Neural progenitor cell (in vitro differentiated cells): ENCODE measurements around the gene MT1G. TPM values are rescaled to one million over a fixed set of nuclear protein-coding genes. Genes with fewer than 3 reads are reported as not detected.

Source experiments
- DNase-seq: peaks from one replicate; pipeline ENCODE4 v3.0.0-alpha.2; 2016; ENCODE audit warnings: low spot score
- H2AFZ ChIP-seq: fragments of 200-600 bp; sonication (generic); replicated peaks from 2 replicates; pipeline ENCODE4 v1.6.1; 2016; ENCODE audit warnings: antibody characterized with exemption
- H3F3A ChIP-seq: fragments of 200-600 bp; sonication (generic); 2 replicates; pipeline ENCODE4 v1.6.1; 2016; ENCODE audit warnings: antibody characterized with exemption, low read depth
- H3K27ac ChIP-seq: fragments of 200-600 bp; sonication (generic); 2 replicates; pipeline ENCODE4 v1.5.1; 2016; ENCODE audit warnings: mild to moderate bottlenecking
- H3K27me3 ChIP-seq: fragments of 200-600 bp; sonication (generic); 2 replicates; pipeline ENCODE4 v1.6.1; 2016; ENCODE audit warnings: mild to moderate bottlenecking, moderate library complexity
- H3K36me3 ChIP-seq: fragments of 200-600 bp; sonication (generic); 2 replicates; pipeline ENCODE4 v1.5.1; 2016
- H3K4me1 ChIP-seq: fragments of 200-600 bp; sonication (generic); 2 replicates; pipeline ENCODE4 v1.6.1; 2016; ENCODE audit warnings: mixed run types
- H3K4me2 ChIP-seq: fragments of 200-600 bp; sonication (generic); 2 replicates; pipeline ENCODE4 v1.6.1; 2016
- H3K4me3 ChIP-seq: fragments of 200-600 bp; sonication (generic); 2 replicates; pipeline ENCODE4 v1.5.1; 2016
- H3K79me2 ChIP-seq: fragments of 200-600 bp; sonication (generic); 2 replicates; pipeline ENCODE4 v1.6.1; 2016; ENCODE audit warnings: low read depth
- H3K9ac ChIP-seq: fragments of 200-600 bp; sonication (generic); 2 replicates; pipeline ENCODE4 v1.6.1; 2016
- H3K9me3 ChIP-seq: fragments of 200-600 bp; sonication (generic); 2 replicates; pipeline ENCODE4 v1.5.1; 2016; ENCODE audit warnings: low read depth
- H4K20me1 ChIP-seq: fragments of 200-600 bp; sonication (generic); 2 replicates; pipeline ENCODE4 v1.6.1; 2016; ENCODE audit warnings: low read depth
- H3K27ac Mint-ChIP-seq: 3 replicates; pipeline ENCODE4 v1.8.0; 2021; ENCODE audit warnings: mixed read lengths
- H3K27me3 Mint-ChIP-seq: 2 replicates; pipeline ENCODE4 v1.8.0; 2022; ENCODE audit warnings: low read depth, mild to moderate bottlenecking, inconsistent platforms, moderate library complexity, mixed read lengths; ENCODE audit not compliant: insufficient read depth
- H3K36me3 Mint-ChIP-seq: 3 replicates; pipeline ENCODE4 v1.8.0; 2021; ENCODE audit warnings: mixed read lengths
- H3K4me1 Mint-ChIP-seq: 3 replicates; pipeline ENCODE4 v1.8.0; 2021; ENCODE audit warnings: mixed read lengths
- H3K4me3 Mint-ChIP-seq: 3 replicates; pipeline ENCODE4 v1.8.0; 2021; ENCODE audit warnings: mild to moderate bottlenecking, moderate library complexity, mixed read lengths
- H3K9me3 Mint-ChIP-seq: 3 replicates; pipeline ENCODE4 v1.8.0; 2020; ENCODE audit warnings: mixed read lengths
- EZH2 ChIP-seq: fragments of 200-600 bp; sonication (generic); IDR thresholded peaks from 2 replicates; pipeline ENCODE4 v1.6.1; 2017; ENCODE audit warnings: antibody characterized with exemption, mild to moderate bottlenecking, moderate library complexity
- EZH2phosphoT487 ChIP-seq: fragments of 200-600 bp; sonication (generic); IDR thresholded peaks from 2 replicates; pipeline ENCODE4 v1.6.1; 2017; ENCODE audit warnings: antibody characterized with exemption
- total RNA-seq: library from RNA; depleted of rRNA; stranded (reverse); fragments of >200 nt; gene quantifications from 2 replicates; pipeline ENCODE4 v1.2.3, GENCODE V29; 2015; ENCODE audit warnings: low replicate concordance
- TF ChIP-seq, protein P1 (sequence below): fragments of 200-600 bp; sonication (generic); IDR thresholded peaks from 2 replicates; pipeline ENCODE4 v1.5.1; 2017; ENCODE audit warnings: antibody characterized with exemption, mild to moderate bottlenecking

MT1G gene
- total RNA-seq, 1 donor from 2014 or later: not detected

DNA sequence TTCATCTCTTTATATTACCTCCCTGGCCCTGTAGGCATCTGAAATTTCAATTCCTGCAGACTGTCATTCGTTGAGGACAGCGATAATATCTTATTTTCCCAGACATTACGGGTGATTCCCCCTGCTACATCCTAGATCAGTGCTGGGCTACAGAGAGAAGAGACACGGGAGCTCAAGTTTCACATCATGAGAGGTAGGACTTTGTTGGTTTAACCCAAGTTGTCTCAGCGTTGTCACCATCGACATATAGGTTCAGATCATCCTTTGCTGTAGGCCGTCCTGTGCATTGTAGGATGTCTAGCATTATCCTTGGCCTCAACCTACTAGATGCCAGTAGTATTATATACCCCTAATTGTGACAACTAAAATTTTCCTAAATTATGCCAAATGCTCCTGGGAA lies 33.7 kb upstream of the MT1G start:
- Histone ChIP-seq H3K4me1 (no peaks in the 10 kb centered on the region), H4K20me1 (no peaks in the 10 kb centered on the region), H3K9me3 (no peaks in the 10 kb centered on the region), H2AFZ (no peak overlapping the region), H3K4me2 (no peak overlapping the region), H3F3A (no peaks in the 10 kb centered on the region), H3K79me2 (no peaks in the 10 kb centered on the region), H3K4me3 (no peak overlapping the region), H3K9ac (no peak overlapping the region), H3K27ac (no peak overlapping the region), H3K27me3 (no peaks in the 10 kb centered on the region), H3K36me3 (no peaks in the 10 kb centered on the region)
- Mint-ChIP-seq H3K4me3 (no peak overlapping the region), H3K9me3 (peaks cover 9% of the 10 kb centered on the region), H3K27ac (no peak overlapping the region), H3K4me1 (peaks cover 5% of the 10 kb centered on the region), H3K36me3 (no peaks in the 10 kb centered on the region), H3K27me3 (peaks cover 4% of the 10 kb centered on the region)
- DNase-seq: no peak
- TF ChIP-seq EZH2phosphoT487: no peak
- TF ChIP-seq, protein P1, sequence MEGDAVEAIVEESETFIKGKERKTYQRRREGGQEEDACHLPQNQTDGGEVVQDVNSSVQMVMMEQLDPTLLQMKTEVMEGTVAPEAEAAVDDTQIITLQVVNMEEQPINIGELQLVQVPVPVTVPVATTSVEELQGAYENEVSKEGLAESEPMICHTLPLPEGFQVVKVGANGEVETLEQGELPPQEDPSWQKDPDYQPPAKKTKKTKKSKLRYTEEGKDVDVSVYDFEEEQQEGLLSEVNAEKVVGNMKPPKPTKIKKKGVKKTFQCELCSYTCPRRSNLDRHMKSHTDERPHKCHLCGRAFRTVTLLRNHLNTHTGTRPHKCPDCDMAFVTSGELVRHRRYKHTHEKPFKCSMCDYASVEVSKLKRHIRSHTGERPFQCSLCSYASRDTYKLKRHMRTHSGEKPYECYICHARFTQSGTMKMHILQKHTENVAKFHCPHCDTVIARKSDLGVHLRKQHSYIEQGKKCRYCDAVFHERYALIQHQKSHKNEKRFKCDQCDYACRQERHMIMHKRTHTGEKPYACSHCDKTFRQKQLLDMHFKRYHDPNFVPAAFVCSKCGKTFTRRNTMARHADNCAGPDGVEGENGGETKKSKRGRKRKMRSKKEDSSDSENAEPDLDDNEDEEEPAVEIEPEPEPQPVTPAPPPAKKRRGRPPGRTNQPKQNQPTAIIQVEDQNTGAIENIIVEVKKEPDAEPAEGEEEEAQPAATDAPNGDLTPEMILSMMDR: no peak
- TF ChIP-seq EZH2: peak; percentile 11

DNA sequence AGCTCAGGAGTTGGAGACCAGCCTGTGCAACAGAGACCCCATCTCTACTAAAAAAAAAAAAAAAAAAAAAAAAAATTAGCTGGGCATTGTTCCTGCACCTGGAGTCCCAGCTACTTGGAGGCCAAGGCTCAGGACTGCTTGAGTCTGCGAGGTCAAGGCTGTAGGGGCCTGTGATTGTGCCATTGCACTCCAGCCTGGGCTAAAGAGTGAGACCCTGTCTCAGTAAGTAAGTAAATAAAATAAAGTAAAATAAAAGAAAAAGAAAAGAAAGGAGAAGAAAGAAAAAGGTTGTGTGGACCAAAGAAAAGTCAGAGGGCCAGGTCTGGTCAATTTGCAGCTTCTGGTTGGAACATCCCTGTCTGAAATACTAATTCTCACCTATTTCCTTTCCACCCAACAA lies 32.8 kb upstream of the MT1G start:
- TF ChIP-seq, protein P1: no peak
- TF ChIP-seq EZH2phosphoT487: no peak
- no peak for TF ChIP-seq EZH2
- H3K79me2 ChIP-seq: no peaks in the 10 kb centered on the region
- no peaks in the 10 kb centered on the region for H4K20me1 ChIP-seq
- H3K4me1 Mint-ChIP-seq: peaks cover 5% of the 10 kb centered on the region
- H3K4me1 ChIP-seq: no peaks in the 10 kb centered on the region
- no peak overlapping the region for H3K4me3 Mint-ChIP-seq
- H3K9me3 Mint-ChIP-seq: peaks cover 11% of the 10 kb centered on the region
- no peak overlapping the region for H3K27ac ChIP-seq
- H3K9ac ChIP-seq: no peak overlapping the region
- H3K27ac Mint-ChIP-seq: no peak overlapping the region
- no peaks in the 10 kb centered on the region for H3K27me3 ChIP-seq
- no peaks in the 10 kb centered on the region for H3F3A ChIP-seq
- no peak for DNase-seq
- no peak overlapping the region for H3K4me2 ChIP-seq
- no peak overlapping the region for H2AFZ ChIP-seq
- H3K4me3 ChIP-seq: no peak overlapping the region
- no peaks in the 10 kb centered on the region for H3K9me3 ChIP-seq
- H3K36me3 ChIP-seq: no peaks in the 10 kb centered on the region
- H3K36me3 Mint-ChIP-seq: no peaks in the 10 kb centered on the region
- peaks cover 5% of the 10 kb centered on the region for H3K27me3 Mint-ChIP-seq

DNA sequence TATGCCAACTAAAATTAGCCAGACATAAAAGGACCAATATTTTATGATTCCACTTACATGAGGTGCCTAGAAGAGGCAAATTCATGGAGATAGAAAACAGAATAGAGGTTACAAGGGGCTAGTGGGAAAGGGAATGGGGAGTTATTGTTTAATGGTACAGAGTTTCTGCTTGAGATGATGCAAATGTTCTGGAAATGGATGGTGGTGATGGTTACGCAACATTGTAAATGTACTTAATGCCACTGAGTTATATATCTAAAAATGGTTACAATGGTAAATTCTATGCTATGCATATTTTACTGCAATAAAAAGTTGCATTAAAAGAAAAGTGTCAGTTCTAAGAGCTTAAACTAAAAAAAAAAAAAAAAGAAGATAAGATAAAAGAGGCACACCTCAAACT lies 32.3 kb upstream of the MT1G start:
- Mint-ChIP-seq H3K9me3 (peaks cover 11% of the 10 kb centered on the region), H3K4me3 (no peak overlapping the region), H3K27ac (no peak overlapping the region), H3K27me3 (peaks cover 7% of the 10 kb centered on the region), H3K4me1 (peaks cover 5% of the 10 kb centered on the region), H3K36me3 (no peaks in the 10 kb centered on the region)
- Histone ChIP-seq H3K27ac (no peak overlapping the region), H3K27me3 (no peaks in the 10 kb centered on the region), H3K9ac (no peak overlapping the region), H3K4me1 (no peaks in the 10 kb centered on the region), H3F3A (no peaks in the 10 kb centered on the region), H3K4me3 (no peak overlapping the region), H3K36me3 (no peaks in the 10 kb centered on the region), H4K20me1 (no peaks in the 10 kb centered on the region), H2AFZ (no peak overlapping the region), H3K4me2 (no peak overlapping the region), H3K79me2 (no peaks in the 10 kb centered on the region), H3K9me3 (no peaks in the 10 kb centered on the region)
- DNase-seq: no peak
- TF ChIP-seq, protein P1: no peak
- TF ChIP-seq EZH2 (no peak), EZH2phosphoT487 (no peak)
